ENCODE measurements around the gene HS2ST1.

HS2ST1 gene

DNA sequence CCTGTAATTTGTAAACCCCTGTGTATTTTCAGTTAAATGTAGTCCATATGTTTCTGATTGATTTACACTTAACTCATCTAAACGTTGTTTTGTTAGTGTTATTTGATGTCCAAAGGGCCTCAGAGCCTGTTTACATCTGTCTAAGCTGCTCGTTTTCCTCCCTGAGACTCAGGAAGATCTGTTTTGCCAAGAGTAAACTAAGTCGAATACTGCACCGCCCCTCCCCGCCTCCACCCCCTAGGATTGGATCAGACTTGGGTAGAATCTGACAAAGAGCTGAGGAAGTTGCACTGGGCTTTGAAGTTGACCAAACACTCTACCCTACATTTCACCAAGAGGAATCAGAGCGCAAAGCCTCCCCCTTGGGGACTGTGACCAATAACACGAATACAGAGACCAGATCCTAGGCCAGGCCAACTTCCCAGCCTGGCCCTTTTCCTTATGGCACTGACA is 207.3 kb downstream of the HS2ST1 start:
- no peaks in the 10 kb centered on the region for H3K27me3 ChIP-seq (ENCODE audit: insufficient read depth, low read length)
- no peak overlapping the region for H3K4me3 ChIP-seq (ENCODE audit: low read length)
- H3K4me1 ChIP-seq (ENCODE audit: insufficient read depth, low read length) = peaks cover 10% of the 10 kb centered on the region
- no peaks in the 10 kb centered on the region for H3K9me3 ChIP-seq (ENCODE audit: low read length)
- no peak overlapping the region for H2AFZ ChIP-seq (ENCODE audit: low read depth, low read length)
- no peaks in the 10 kb centered on the region for H3K36me3 ChIP-seq (ENCODE audit: insufficient read depth, low read length)

DNA sequence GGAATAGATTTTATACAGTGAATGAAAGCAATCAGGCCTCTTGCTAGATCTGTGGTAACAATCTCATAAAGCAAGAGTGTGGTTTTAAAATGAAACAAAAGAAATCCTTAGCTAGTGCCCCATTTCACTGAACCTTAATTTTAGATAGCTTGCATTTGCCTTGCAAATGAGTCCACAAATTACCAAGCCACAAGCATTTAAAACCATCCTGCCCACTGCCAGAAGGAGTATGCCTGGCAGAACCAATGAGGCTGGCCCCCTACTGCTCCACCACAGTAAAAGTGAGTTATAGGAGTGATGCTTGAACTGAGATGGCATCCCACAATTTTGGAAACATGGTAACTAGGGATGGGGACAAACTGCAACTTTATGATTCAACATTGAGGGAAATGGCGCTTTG is 207.8 kb downstream of the HS2ST1 start:
- H3K9me3 ChIP-seq (ENCODE audit: low read length) = no peaks in the 10 kb centered on the region
- H3K4me3 ChIP-seq (ENCODE audit: low read length) = no peak overlapping the region
- H3K27me3 ChIP-seq (ENCODE audit: insufficient read depth, low read length) = no peaks in the 10 kb centered on the region
- H3K4me1 ChIP-seq (ENCODE audit: insufficient read depth, low read length) = peaks cover 8% of the 10 kb centered on the region
- no peak overlapping the region for H2AFZ ChIP-seq (ENCODE audit: low read depth, low read length)
- H3K36me3 ChIP-seq (ENCODE audit: insufficient read depth, low read length) = no peaks in the 10 kb centered on the region

DNA sequence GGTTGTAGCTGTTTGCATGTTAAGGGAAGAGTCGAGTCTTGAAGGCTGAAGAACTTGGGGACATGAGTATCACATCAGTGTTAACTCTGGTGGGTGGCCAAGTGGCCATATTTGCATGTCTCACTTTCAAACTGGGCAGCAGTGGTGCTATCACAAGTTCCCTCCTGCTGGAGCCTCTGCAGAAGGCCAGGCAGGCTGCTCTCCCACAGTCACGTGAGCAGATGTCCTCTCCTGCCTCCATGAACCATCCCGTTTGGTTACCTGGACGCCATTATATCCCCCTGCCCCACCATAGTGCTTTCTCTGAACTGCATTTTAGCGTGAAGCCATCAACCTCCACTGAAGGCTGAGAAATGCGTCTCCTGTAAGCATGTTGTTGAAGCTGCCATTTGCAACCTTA is 209.2 kb downstream of the HS2ST1 start:
- H3K4me1 ChIP-seq (ENCODE audit: insufficient read depth, low read length) = no peaks in the 10 kb centered on the region

DNA sequence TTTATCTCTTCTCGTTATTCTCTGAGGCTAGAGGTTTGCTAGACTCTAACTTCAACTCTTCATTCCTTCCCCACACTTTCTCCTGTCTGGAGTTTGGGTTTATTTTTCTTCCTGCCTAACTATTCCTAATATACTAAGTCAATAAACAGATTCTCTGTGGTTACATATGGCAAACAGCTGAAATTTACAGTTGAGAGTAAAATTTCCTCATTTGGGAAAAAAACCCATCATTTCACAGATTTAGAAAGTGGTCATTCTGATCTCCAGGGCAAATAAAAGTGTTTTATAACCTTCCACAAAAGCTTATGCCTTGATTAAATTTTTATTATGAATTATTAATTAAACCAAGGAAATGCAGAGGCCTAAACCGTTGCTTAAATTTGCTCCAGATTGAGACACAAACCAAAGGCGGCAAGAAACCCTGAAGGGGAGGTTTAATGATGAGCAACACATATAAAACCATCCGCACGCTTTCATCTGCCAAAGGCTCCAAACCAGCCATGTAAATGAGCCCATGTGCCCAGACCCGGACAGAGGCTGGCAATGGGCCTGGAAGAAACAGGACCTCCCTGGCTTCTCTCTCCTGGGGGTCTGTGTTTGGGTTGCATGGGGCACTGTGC is 212.6 kb downstream of the HS2ST1 start:
- Histone ChIP-seq H2AFZ (ENCODE audit: low read depth, low read length) (no peak overlapping the region), H3K9me3 (ENCODE audit: low read length) (no peaks in the 10 kb centered on the region), H3K4me1 (ENCODE audit: insufficient read depth, low read length) (no peaks in the 10 kb centered on the region), H3K4me3 (ENCODE audit: low read length) (no peak overlapping the region), H3K36me3 (ENCODE audit: insufficient read depth, low read length) (no peaks in the 10 kb centered on the region), H3K27me3 (ENCODE audit: insufficient read depth, low read length) (no peaks in the 10 kb centered on the region)

More for the DNA sequence above, 209.2 kb downstream of the HS2ST1 start:
- H3K36me3 ChIP-seq (ENCODE audit: insufficient read depth, low read length) = no peaks in the 10 kb centered on the region
- H3K4me3 ChIP-seq (ENCODE audit: low read length) = no peak overlapping the region
- H2AFZ ChIP-seq (ENCODE audit: low read depth, low read length) = no peak overlapping the region
- H3K27me3 ChIP-seq (ENCODE audit: insufficient read depth, low read length) = no peaks in the 10 kb centered on the region
- no peaks in the 10 kb centered on the region for H3K9me3 ChIP-seq (ENCODE audit: low read length)

DNA sequence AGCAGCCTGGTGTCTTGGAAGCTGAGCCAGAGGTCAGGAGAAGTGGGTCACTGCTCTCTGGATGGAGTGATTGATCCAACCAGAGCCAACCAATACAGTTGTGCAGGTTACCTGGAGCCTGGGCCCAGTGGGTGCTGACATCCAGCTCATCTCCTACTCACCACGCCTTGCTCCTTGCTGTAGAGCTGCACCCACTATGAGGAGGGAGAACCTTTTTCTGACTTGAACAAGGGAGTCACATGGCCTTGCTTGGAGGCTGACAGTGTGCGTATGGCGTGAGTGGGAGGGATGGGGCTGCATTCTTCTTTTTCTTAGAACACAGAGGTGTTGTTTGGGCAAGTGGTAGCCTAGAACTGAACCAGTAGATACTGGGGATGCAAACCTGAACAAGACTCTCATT is 213.1 kb downstream of the HS2ST1 start:
- H3K4me3 ChIP-seq (ENCODE audit: low read length) = no peak overlapping the region
- no peaks in the 10 kb centered on the region for H3K4me1 ChIP-seq (ENCODE audit: insufficient read depth, low read length)
- no peak overlapping the region for H2AFZ ChIP-seq (ENCODE audit: low read depth, low read length)
- no peaks in the 10 kb centered on the region for H3K27me3 ChIP-seq (ENCODE audit: insufficient read depth, low read length)
- no peaks in the 10 kb centered on the region for H3K36me3 ChIP-seq (ENCODE audit: insufficient read depth, low read length)
- no peaks in the 10 kb centered on the region for H3K9me3 ChIP-seq (ENCODE audit: low read length)

DNA sequence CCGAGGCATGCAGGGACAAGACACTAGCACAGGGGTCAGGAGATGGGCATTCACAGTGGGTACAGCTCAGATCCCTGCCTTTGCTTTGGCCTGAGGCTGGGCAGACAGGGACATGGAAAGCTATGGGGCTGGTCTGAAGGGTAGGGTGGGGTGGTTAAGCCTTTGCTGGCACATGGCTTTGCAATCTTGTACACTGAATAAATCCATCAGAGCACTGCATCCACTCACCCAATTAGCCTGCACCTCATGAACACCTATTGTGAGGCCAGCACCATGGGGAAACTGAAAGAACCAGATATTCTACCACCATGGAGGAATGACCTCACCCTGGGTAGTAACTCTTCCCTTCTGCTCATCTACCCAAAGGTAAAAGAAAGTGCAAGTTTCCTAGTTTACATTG is 214.6 kb downstream of the HS2ST1 start:
- no peaks in the 10 kb centered on the region for H3K4me1 ChIP-seq (ENCODE audit: insufficient read depth, low read length)
- H2AFZ ChIP-seq (ENCODE audit: low read depth, low read length) = no peak overlapping the region
- H3K27me3 ChIP-seq (ENCODE audit: insufficient read depth, low read length) = no peaks in the 10 kb centered on the region
- H3K36me3 ChIP-seq (ENCODE audit: insufficient read depth, low read length) = no peaks in the 10 kb centered on the region
- H3K9me3 ChIP-seq (ENCODE audit: low read length) = no peaks in the 10 kb centered on the region
- no peak overlapping the region for H3K4me3 ChIP-seq (ENCODE audit: low read length)

DNA sequence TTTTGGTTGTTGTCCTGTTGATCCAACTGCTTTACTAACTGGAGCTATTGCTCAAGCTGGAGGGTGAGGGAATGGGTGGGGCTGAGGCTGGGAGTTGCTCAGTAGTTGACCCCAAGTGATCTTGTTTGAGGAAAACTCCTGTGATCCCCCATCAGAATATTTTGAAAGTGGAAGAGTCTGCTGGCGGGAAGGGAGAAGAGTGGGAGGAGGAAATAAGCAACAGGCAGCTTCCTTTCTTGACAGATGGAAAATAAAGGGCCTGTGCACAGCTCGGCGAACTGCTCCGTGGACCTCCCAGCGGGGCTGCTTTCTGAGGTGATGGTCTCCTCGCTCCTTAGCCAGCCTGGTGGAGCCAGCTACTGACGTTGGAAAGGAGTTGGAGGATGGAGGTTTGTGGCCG is 215.2 kb downstream of the HS2ST1 start:
- Histone ChIP-seq H3K4me3 (ENCODE audit: low read length) (no peak overlapping the region), H3K9me3 (ENCODE audit: low read length) (no peaks in the 10 kb centered on the region), H3K4me1 (ENCODE audit: insufficient read depth, low read length) (no peaks in the 10 kb centered on the region), H3K36me3 (ENCODE audit: insufficient read depth, low read length) (no peaks in the 10 kb centered on the region), H3K27me3 (ENCODE audit: insufficient read depth, low read length) (peaks cover 1% of the 10 kb centered on the region), H2AFZ (ENCODE audit: low read depth, low read length) (no peak overlapping the region)

DNA sequence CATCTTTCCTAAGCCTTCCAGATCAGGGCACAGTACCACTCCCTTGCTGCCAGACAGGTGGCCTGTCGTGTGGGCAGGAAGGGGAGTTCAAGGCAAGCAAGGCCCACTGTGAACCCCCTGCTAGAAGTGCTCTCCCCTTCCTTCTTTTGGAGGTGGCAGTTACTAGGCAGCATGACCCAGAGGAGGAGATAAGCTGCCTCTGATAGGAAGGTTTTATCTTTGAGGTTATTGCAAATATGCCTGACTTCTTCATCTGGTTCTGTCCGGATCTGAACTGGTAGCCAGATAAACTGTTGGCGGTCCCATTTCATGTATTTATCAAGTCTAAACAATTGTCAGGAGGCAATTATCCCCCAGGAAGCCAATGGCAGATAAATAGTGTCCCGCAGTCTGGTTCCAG is 216.0 kb downstream of the HS2ST1 start:
- H2AFZ ChIP-seq (ENCODE audit: low read depth, low read length) = no peak overlapping the region
- H3K4me3 ChIP-seq (ENCODE audit: low read length) = no peak overlapping the region
- peaks cover 2% of the 10 kb centered on the region for H3K27me3 ChIP-seq (ENCODE audit: insufficient read depth, low read length)
- H3K4me1 ChIP-seq (ENCODE audit: insufficient read depth, low read length) = no peaks in the 10 kb centered on the region
- H3K9me3 ChIP-seq (ENCODE audit: low read length) = no peaks in the 10 kb centered on the region
- no peaks in the 10 kb centered on the region for H3K36me3 ChIP-seq (ENCODE audit: insufficient read depth, low read length)

DNA sequence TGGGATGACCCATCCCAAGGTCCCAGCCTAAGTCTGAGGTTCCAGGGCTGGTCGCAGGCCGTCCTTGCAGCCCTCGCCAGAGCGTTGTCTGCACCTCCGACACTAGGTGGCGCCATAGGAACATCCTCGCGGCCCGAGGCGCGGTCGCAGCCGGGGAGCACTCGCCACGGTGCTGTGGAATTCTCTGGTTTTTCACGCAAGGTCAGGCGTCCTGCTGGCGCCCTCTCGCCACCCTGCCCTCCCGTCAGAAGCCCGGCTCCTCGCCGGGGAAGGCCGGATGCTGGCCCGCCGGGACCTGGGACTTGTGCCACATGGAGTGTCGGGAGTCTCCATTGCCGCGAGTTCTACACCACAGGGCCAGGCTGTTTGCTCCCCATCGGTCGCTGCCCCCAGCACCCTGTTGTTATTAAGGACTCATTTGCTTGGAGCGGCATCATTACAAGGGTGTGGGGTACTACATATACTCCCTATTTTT is 217.4 kb downstream of the HS2ST1 start:
- H3K9me3 ChIP-seq (ENCODE audit: low read length) = no peaks in the 10 kb centered on the region
- peaks cover 2% of the 10 kb centered on the region for H3K27me3 ChIP-seq (ENCODE audit: insufficient read depth, low read length)
- no peaks in the 10 kb centered on the region for H3K4me1 ChIP-seq (ENCODE audit: insufficient read depth, low read length)
- peak overlapping the region; percentile 26 for H3K4me3 ChIP-seq (ENCODE audit: low read length)
- H2AFZ ChIP-seq (ENCODE audit: low read depth, low read length) = peak overlapping the region; percentile 33
- no peaks in the 10 kb centered on the region for H3K36me3 ChIP-seq (ENCODE audit: insufficient read depth, low read length)

DNA sequence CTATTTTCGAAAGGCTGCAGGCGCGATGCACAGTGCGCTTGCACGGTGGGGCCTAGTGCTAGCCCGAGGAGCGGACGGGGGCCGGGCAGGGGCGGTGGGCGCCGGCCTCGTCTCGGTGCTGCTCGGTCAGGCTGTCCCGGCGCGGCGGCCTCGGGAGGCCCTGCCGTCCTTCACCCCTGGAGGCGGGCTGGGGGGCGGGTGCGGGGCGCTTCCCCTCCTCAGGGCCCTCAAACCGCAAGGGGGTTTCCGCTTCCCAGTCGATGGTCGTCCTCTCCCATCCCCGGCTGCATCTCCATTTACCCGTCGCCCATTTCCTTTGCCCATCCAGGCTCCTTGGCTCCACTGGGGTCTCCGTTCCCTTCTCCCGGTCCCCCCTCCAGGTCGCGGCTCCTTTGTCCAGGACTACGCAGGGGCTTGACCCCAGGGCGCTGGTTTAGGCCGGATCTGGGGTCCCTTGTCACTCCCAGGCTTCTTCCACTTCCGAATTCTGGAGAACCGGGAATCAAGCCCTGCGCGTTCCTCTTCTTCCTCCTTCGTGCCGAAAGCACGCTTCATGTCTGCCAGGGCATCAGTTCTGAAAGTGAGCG is 217.9 kb downstream of the HS2ST1 start:
- no peaks in the 10 kb centered on the region for H3K9me3 ChIP-seq (ENCODE audit: low read length)
- no peak overlapping the region for H3K4me3 ChIP-seq (ENCODE audit: low read length)
- H3K36me3 ChIP-seq (ENCODE audit: insufficient read depth, low read length) = no peaks in the 10 kb centered on the region
- no peak overlapping the region for H2AFZ ChIP-seq (ENCODE audit: low read depth, low read length)
- H3K27me3 ChIP-seq (ENCODE audit: insufficient read depth, low read length) = peaks cover 2% of the 10 kb centered on the region
- no peaks in the 10 kb centered on the region for H3K4me1 ChIP-seq (ENCODE audit: insufficient read depth, low read length)

DNA sequence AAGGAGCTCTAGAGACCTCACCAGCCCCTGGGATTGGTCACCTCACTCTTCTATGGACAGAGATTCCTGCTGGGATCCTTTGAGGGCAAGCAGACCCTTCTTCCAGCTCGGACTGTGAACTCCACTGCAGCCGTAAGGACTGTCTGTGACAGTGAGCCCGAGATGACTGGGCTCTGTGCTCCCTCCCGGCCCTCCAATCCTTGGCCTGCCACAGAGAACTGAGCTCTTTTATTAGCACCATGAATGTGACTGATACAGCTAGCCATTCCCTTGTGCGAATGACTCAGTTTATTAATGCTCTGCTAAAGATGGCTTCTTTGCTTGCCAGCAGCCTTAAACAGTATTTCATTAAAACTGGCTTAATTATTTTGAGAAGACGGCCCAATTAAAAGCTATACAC is 219.6 kb downstream of the HS2ST1 start:
- Histone ChIP-seq H3K9me3 (ENCODE audit: low read length) (no peaks in the 10 kb centered on the region), H3K36me3 (ENCODE audit: insufficient read depth, low read length) (no peaks in the 10 kb centered on the region), H3K27me3 (ENCODE audit: insufficient read depth, low read length) (peaks cover 2% of the 10 kb centered on the region), H3K4me3 (ENCODE audit: low read length) (no peak overlapping the region), H3K4me1 (ENCODE audit: insufficient read depth, low read length) (no peaks in the 10 kb centered on the region), H2AFZ (ENCODE audit: low read depth, low read length) (no peak overlapping the region)

DNA sequence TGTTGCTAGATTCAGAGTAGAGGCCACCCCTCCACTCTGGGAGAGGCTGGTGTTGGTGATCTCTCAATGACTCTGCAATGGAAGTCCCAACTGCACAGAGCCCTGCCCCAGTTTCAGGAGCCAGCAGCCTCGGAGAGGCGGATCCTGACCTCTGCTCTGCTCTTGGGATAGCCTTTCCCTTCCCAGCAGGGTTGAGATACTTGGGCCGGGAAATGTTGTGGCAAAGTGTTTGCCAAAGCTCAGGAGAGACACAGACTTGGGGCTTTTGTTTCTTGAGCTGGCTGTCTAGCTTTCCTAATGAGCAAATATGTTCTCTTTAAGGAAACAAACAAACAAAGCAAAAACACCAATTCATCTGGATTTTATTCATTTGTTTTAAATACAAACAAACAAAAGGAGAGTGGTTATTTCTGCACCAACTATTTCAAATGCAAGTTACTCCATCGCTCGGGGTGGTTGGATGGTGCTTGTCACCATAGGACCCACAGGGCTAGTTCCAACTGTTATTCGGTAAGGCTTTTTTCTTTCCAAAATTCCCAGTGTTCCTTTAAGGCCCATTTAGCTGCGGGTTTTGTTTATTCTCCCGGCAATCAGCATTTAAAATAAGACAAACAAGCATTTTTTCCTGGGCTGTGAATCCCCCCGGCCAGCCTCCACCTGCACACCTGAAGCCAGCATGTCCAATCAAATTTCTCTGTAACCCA is 220.3 kb downstream of the HS2ST1 start:
- peaks cover 2% of the 10 kb centered on the region for H3K27me3 ChIP-seq (ENCODE audit: insufficient read depth, low read length)
- no peak overlapping the region for H2AFZ ChIP-seq (ENCODE audit: low read depth, low read length)
- no peaks in the 10 kb centered on the region for H3K9me3 ChIP-seq (ENCODE audit: low read length)
- no peaks in the 10 kb centered on the region for H3K4me1 ChIP-seq (ENCODE audit: insufficient read depth, low read length)
- H3K36me3 ChIP-seq (ENCODE audit: insufficient read depth, low read length) = no peaks in the 10 kb centered on the region
- H3K4me3 ChIP-seq (ENCODE audit: low read length) = no peak overlapping the region

DNA sequence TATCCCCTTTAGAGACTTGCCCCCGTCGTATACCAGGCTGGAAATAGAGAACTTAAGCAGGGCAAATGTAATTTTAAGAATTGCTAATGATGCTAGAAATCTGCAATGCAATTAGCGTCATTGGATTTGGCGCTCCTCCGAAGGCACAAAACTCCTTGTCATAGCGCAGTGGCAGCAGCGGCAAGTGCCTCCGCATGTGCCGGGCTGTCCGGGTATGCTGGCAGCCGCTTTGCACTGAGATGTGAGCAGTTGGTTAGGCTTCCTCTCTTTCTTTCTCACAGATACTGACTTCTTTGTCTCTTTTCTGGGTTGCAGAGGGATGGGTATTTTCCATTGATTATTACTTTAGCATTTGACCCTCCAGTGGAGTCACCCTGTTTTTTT is 220.9 kb downstream of the HS2ST1 start:
- Histone ChIP-seq H3K36me3 (ENCODE audit: insufficient read depth, low read length) (no peaks in the 10 kb centered on the region), H3K9me3 (ENCODE audit: low read length) (no peaks in the 10 kb centered on the region)

More for the DNA sequence above, 220.9 kb downstream of the HS2ST1 start:
- no peak overlapping the region for H3K4me3 ChIP-seq (ENCODE audit: low read length)
- no peaks in the 10 kb centered on the region for H3K4me1 ChIP-seq (ENCODE audit: insufficient read depth, low read length)
- H2AFZ ChIP-seq (ENCODE audit: low read depth, low read length) = no peak overlapping the region
- peaks cover 2% of the 10 kb centered on the region for H3K27me3 ChIP-seq (ENCODE audit: insufficient read depth, low read length)

Data from neuron (in vitro differentiated cells).